Activated T-cell treated with anti-CD3 and anti-CD28 coated beads for 48 hours (primary cell): ENCODE data around the gene IL1RL2.

Experiments
- DNase-seq: peaks from one replicate; pipeline ENCODE4 v3.0.0-alpha.2; 2020; ENCODE audit warnings: low read depth

The IL1RL2 gene

GRCh38 chr2:102194609-102195268, 7.9 kb downstream of the IL1RL2 start:
- DNase-seq = no peak

DNA sequence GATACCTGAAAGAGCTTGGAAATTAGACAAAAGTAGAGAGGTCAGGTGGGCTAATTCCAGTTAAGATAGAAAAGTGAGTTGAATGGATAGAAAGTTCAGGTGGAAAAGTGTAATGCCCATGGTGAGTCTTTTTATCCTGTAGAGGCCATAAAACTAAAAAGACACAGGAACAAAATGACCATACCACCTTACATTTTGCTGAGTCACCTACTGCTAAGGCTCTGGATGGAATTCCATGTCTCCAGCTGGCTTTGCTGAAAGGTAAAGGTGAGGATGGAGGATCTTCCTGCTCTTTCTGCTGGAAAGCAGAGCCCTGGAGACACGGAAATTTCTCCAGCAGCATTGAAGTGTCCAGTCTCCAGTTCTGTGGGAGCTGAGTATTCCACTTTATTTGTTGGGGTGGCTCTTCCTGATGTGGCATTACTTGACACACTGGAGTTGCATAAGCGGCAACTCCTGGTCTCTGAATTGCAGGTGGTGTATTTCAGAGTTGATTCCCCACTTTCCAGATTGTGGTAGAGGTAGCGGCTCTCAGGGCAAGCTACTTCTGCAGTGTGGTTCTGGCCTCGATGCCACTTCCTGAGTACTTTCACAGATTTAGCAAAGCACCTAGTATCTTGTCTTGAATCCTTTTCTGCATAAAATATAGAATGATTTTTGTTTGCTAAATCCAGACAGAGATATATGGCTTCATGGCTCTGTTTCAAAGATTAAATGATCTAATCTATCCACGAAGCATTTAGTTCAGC, 10.7 kb downstream of the IL1RL2 start:
- DNase-seq = no peak

GRCh38 chr2:102200539-102200938, 13.7 kb downstream of the IL1RL2 start:
- DNase-seq = no peak

GRCh38 chr2:102204638-102205037, 17.8 kb downstream of the IL1RL2 start:
- DNase-seq = no peak

DNA sequence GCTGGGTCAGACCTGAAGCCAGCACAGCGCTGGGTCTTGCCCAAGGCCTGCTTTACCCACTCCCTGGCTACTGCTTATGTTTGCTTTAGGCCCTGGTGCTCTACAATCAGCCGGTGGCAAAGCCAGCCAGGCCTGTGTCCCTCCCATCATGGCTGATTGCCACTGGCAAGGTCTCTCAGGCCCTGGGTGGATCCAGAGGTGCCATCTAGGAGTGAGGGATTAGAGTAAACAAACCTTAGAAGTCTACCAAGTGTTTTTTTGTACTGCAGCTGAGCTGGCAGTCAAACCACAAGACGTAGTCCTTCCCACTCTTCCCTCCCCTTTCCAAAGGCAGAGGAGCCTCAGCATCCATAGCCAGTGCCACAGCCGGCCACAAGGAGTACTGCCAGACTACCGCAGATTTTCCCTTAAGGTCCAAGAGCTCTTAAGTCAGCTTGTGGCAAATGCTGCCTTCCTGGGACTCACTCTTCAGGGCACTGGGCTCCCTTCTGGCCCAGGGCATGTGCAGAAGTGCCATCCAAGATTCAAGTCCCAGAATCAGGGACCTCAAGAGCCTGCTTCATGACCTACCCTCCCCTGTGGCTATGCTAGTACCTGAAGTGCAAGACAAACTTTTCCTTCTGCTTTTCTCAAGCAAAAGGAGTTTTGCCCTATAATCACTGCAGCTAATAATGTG, 20.0 kb downstream of the IL1RL2 start:
- no peak for DNase-seq

DNA sequence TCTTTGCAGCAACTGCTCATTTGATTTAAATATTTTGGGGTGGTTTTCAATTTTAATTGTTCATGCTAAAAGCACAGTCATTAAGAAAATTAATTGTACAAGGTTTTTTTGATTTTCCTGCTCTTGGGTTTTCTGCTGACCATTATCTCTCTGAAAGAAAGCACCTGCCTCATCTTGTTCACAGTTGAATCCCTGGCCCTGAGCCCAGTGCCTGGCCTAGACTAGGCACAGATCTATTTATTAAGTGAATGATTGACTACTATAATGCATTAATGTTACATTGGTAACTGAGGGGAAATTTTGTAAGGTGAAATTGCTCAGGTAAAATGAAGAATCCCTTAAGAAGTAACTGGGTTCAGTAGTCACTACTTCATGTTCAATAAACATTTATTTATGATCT, 22.0 kb downstream of the IL1RL2 start:
- DNase-seq = no peak

DNA sequence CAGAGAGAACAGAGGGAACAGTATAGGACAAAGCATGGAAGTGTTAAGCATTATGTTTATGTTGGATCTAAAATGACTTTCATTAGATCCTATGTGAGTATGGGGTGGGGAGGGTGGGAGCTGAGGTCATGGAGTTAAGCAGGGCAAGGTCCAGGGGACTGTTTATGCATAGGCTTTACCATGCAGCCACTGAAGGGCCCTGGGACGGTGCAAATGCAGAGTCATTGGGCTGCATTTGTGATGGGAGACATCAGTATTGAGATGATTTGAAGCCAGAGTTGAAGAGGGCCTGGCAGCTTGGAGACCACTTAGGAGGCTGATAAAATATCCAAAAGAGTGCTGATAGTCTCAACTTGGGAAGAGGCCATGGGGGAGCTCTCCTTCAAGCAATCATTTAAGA, 22.7 kb downstream of the IL1RL2 start:
- no peak for DNase-seq

DNA sequence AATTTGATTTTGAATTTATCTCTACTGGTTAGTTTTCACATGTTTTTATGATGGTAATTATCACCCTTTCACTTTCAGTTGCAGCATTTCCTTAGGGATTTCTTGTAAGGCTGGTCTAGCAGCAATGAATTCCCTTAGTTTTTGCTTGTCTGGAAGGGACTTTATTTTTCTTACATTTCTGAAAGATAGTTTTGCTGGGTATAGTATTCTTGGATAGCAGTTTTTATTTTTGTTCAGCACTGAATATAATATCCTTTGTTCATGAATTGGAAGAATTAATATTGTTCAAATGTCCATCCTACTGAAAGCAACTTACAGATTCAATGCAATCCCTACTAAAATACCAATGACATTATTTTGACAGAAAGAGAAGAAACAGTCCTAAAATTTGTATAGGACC, 30.2 kb downstream of the IL1RL2 start:
- DNase-seq = no peak

- no peak for DNase-seq
Measured at GRCh38 chr2:102224824-102225739, 38.3 kb downstream of the IL1RL2 start.

DNA sequence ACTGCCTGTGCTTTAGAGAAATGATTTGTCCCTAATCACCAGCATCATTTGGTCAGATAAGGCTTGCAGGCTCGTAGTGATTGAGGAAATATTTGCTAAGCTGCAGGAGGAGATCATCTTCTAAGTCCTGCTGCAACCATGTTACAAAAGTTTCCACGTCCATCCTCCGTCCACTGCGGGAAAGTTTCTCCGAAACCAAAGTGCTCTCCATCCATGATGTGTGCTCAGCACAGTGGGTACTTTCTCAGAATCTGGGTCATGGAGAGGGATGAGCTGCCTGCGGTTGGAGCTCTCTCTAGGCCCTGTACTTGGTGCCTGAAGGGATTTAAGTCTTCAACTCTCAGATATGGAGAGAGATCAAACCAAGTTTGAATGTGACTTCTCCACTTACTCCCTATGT, 39.3 kb downstream of the IL1RL2 start:
- DNase-seq = no peak

- DNase-seq = no peak
Measured at GRCh38 chr2:102226612-102227391, 40.0 kb downstream of the IL1RL2 start.

DNA sequence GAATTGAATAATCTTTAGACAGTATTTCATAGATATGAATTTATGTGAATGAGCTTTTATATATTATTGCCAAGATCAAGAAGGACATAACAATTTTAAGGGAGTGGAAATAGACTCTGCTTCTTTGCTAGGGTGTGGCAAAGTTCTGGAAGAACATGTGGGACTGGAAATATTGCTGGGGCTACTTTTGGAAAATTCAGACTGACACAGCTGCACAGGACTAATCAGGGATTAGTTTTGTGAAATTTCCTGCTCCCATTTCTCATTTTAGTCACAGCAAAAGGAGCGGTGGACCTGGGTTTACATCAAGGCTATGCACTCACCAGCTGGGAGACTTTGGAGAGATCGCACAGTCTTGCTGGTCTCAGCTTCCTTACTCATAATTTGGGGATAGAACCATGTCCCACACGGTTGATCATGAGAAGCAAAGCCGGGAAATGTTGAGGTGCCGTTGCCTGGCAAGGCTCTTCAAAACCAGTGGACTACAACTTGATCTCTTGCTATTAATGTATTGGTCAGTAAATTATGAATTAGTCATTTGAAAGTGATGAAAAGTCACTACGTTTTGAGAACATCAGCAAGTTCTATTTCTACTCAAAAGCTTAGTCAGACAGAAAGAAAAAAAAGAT, 42.4 kb downstream of the IL1RL2 start:
- DNase-seq = no peak

GRCh38 chr2:102230410-102230909, 43.6 kb downstream of the IL1RL2 start:
- DNase-seq = no peak

GRCh38 chr2:102233132-102233884, 46.5 kb downstream of the IL1RL2 start:
- DNase-seq = no peak

GRCh38 chr2:102235042-102235473, 48.2 kb downstream of the IL1RL2 start:
- no peak for DNase-seq

DNA sequence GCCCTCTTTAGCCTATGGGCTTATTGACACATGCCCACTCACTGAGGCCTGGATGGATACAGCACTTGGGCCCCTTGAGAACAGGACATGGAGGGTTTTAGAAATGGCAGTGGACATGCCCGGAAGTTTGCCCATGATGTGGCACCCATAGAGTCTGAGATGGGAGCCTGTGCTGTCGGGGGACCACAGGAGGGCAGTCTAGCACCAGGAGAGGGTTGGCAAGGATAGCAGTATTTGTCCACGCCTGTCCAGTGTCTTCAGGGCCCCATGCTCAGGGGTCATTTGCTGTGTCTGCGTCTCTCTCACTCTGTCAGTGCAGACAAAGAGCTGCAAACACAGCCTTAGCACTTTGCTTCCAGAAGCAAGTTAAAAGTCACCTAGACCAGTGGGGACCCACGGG, 48.7 kb downstream of the IL1RL2 start:
- DNase-seq = no peak

DNA sequence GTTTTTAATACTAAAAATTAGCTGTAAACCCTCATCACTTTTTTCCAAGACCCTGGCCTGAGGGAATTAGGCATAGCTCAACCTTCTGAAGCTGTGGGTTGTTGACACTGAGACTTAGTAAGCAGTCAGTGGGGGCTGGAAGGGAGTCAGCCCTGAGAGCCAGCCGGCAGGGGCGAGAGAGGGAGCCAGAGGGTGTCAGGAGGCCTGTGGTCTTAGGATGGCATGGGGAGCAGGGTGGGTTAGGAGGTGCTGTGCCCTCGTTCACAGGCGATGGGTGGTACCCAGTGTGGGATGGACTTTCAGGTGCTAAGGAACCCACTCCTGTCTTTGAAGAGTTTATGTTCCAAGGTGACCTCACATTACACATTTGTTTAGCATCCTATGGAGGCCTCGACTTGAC, 49.3 kb downstream of the IL1RL2 start:
- no peak for DNase-seq

GRCh38 chr2:102237176-102237575, 50.4 kb downstream of the IL1RL2 start:
- no peak for DNase-seq

DNA sequence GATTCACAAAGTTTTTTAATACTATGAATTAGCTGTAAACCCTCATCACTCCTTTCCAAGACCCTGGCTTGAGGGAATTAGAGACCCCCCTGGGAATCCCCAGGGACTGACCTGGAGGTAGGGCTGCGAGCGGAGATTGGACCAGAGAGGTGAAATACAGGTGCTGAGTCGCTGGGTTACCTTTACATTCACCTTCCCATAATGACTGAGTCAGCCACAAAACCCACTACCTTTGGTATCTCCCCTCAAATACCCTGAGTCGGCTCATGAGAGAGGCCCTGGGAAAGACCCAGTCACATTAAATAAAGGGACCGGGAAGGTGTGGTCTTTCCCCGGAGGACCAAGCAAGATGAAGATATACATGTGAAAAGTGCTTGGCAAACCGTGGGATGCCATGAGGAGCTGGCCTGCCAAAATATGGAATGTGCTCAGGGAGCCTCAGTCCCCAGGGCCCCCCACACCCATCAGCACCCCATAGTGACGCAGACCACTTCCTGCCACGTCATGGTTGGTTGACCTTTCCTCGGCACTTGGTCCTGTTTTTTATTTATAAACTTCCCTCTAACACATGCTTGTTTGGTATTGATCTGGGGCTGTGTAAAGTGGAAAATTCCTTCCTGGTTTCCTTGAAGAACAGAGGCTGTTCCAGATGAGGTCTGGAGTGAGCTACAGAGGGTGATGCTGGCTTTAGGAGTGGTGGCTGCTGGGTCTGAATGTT, 51.4 kb downstream of the IL1RL2 start:
- no peak for DNase-seq
